CD14-positive monocyte (primary cell): Measurements from ENCODE around the gene WWOX. TPM values are rescaled to one million over a fixed set of nuclear protein-coding genes. Genes with fewer than 3 reads are reported as not detected.

Source experiments
- DNase-seq, 3 donors: peaks; one replicate each; pipeline ENCODE4 v3.0.0-alpha.2; 2011 to 2022
- H2AFZ ChIP-seq: 2 replicates; pipeline ENCODE4 v1.6.0; 2012; ENCODE audit warnings: mild to moderate bottlenecking, low read depth, low read length, inconsistent platforms; ENCODE audit not compliant: insufficient read depth, poor library complexity, severe bottlenecking
- H3K27ac ChIP-seq, 2 donors: 1 replicate in 1 of 2; 2 replicates in 1 of 2; pipeline ENCODE4 v1.5.1; 2012 to 2013; ENCODE audit warnings: low read length in 2 of 2, control low read depth in 1 of 2, inconsistent platforms in 1 of 2, low read depth in 1 of 2, mild to moderate bottlenecking in 1 of 2
- H3K27me3 ChIP-seq, 2 donors: one replicate each; pipeline versions ENCODE4 v1.6.0 to v1.6.1; 2011 to 2013; ENCODE audit warnings: low read length in 2 of 2; ENCODE audit not compliant: control insufficient read depth in 2 of 2, insufficient read depth in 2 of 2
- H3K36me3 ChIP-seq, 2 donors: replicated peaks in 1 of 2; 1 replicate in 1 of 2; 2 replicates in 1 of 2; pipeline versions ENCODE4 v1.5.1 to v1.6.1; 2012 to 2013; ENCODE audit warnings: low read length in 2 of 2, control low read depth in 1 of 2, inconsistent platforms in 1 of 2, mild to moderate bottlenecking in 1 of 2; ENCODE audit not compliant: insufficient read depth in 2 of 2, control insufficient read depth in 1 of 2
- H3K4me1 ChIP-seq, 2 donors: 1 replicate in 1 of 2; 2 replicates in 1 of 2; pipeline versions ENCODE4 v1.5.1 to v1.6.1; 2012 to 2013; ENCODE audit warnings: low read length in 2 of 2, control low read depth in 1 of 2, inconsistent platforms in 1 of 2, mild to moderate bottlenecking in 1 of 2, moderate library complexity in 1 of 2; ENCODE audit not compliant: insufficient read depth in 2 of 2, control insufficient read depth in 1 of 2
- H3K4me2 ChIP-seq: replicated peaks from 2 replicates; pipeline ENCODE3; 2012; ENCODE audit warnings: low read length, moderate library complexity, mild to moderate bottlenecking; ENCODE audit not compliant: poor library complexity, severe bottlenecking; ENCODE audit errors: extremely low read depth
- H3K4me3 ChIP-seq, 3 experiments: fragments of 200-600 bp in 1 of 3; sonication (generic) in 1 of 3; replicated peaks in 1 of 3; 1 replicate in 2 of 3; 2 replicates in 1 of 3; pipeline ENCODE4 v1.5.1; 2011 to 2013; ENCODE audit warnings: low read length in 3 of 3, mild to moderate bottlenecking in 3 of 3, control low read depth in 2 of 3, low read depth in 2 of 3, inconsistent platforms in 1 of 3, moderate library complexity in 1 of 3
- H3K79me2 ChIP-seq: 2 replicates; pipeline ENCODE4 v1.6.0; 2012; ENCODE audit warnings: mild to moderate bottlenecking, control low read depth, inconsistent platforms, low read length, moderate library complexity; ENCODE audit not compliant: insufficient read depth
- H3K9ac ChIP-seq: 2 replicates; pipeline ENCODE4 v1.6.0; 2017; ENCODE audit warnings: low read length, mild to moderate bottlenecking; ENCODE audit not compliant: insufficient read depth, poor library complexity, severe bottlenecking
- H3K9me3 ChIP-seq, 2 donors: replicated peaks in 1 of 2; 1 replicate in 1 of 2; 2 replicates in 1 of 2; pipeline versions ENCODE4 v1.5.1 to v1.6.1; 2012 to 2013; ENCODE audit warnings: low read length in 2 of 2, control low read depth in 1 of 2; ENCODE audit not compliant: control insufficient read depth in 1 of 2, insufficient read depth in 1 of 2
- H4K20me1 ChIP-seq: 2 replicates; pipeline ENCODE4 v1.6.0; 2012; ENCODE audit warnings: mild to moderate bottlenecking, low read length, control low read depth, moderate library complexity; ENCODE audit not compliant: insufficient read depth
- H3K27ac Mint-ChIP-seq, 7 donors: one replicate each; pipeline ENCODE4 v1.8.0; 2020; ENCODE audit warnings: mild to moderate bottlenecking in 7 of 7, mixed read lengths in 7 of 7, moderate library complexity in 6 of 7, inconsistent platforms in 2 of 7
- H3K27me3 Mint-ChIP-seq, 3 donors: one replicate each; pipeline ENCODE4 v1.8.0; 2021 to 2022; ENCODE audit warnings: low read depth in 3 of 3, mild to moderate bottlenecking in 3 of 3, mixed read lengths in 3 of 3, moderate library complexity in 3 of 3, inconsistent platforms in 1 of 3
- H3K36me3 Mint-ChIP-seq, 2 donors: one replicate each; pipeline ENCODE4 v1.8.0; 2020; ENCODE audit warnings: mixed read lengths in 2 of 2, inconsistent platforms in 1 of 2, mild to moderate bottlenecking in 1 of 2
- H3K4me1 Mint-ChIP-seq: one replicate; pipeline ENCODE4 v1.8.0; 2020; ENCODE audit warnings: mild to moderate bottlenecking, mixed read lengths
- H3K4me3 Mint-ChIP-seq, 2 donors: one replicate each; pipeline ENCODE4 v1.8.0; 2020; ENCODE audit warnings: mild to moderate bottlenecking in 2 of 2, mixed read lengths in 2 of 2, moderate library complexity in 1 of 2
- H3K9me3 Mint-ChIP-seq, 7 donors: one replicate each; pipeline ENCODE4 v1.8.0; 2020 to 2022; ENCODE audit warnings: mixed read lengths in 7 of 7, mild to moderate bottlenecking in 6 of 7, moderate library complexity in 6 of 7, inconsistent platforms in 2 of 7
- CTCF ChIP-seq: fragments of 200-600 bp; IDR thresholded peaks from one replicate; pipeline ENCODE4 v1.8.0; 2022; ENCODE audit warnings: antibody characterized with exemption, mild to moderate bottlenecking
- WGBS: methylation state at CpG from one replicate; pipeline ENCODE4 v1.1.5; 2013; ENCODE audit warnings: missing lambda C conversion rate; ENCODE audit not compliant: insufficient coverage; 5-methylcytosine and 5-hydroxymethylcytosine counted together
- intact Hi-C, 2 donors: fragments of 100-400 bp; cut with micrococcal nuclease; formaldehyde crosslinking; loops; one replicate each; pipeline versions ENCODE4 v1.15.0 to v1.15.1; 2023
- polyA plus RNA-seq, 3 donors: library from polyadenylated mRNA; depleted of rRNA in 1 of 3; unstranded in 2 of 3; stranded (reverse) in 1 of 3; fragments of 300-500 nt in 2 of 3; fragments of >200 nt in 1 of 3; fragmentation: Illumina TruSeq in 2 of 3; gene quantifications; 1 replicate in 2 of 3; 2 replicates in 1 of 3; pipeline ENCODE4 v1.2.3, GENCODE V29; 2012 to 2021

Gene WWOX
- polyA plus RNA-seq, 3 donors = 4.0 to 7.0 (median 6.3) TPM

GRCh38 chr16:78902321-78902720, 802.9 kb downstream of the WWOX start:
- no peaks in the 10 kb centered on the region for H3K79me2 ChIP-seq
- no peak overlapping the region for H2AFZ ChIP-seq
- no peak for DNase-seq
- H3K27ac ChIP-seq = no peak overlapping the region
- Mint-ChIP-seq H3K27ac (no peak overlapping the region), H3K27me3 (peaks cover 0 to 4% (median 0%) of the 10 kb centered on the region in 3 donors), H3K4me1 (no peaks in the 10 kb centered on the region), H3K36me3 (no peaks in the 10 kb centered on the region), H3K9me3 (peaks cover 1 to 9% (median 3%) of the 10 kb centered on the region in 7 donors), H3K4me3 (no peak overlapping the region)
- no peak for TF ChIP-seq CTCF
- intact Hi-C loops = no loop called here
- no peaks in the 10 kb centered on the region for H4K20me1 ChIP-seq
- H3K4me2 ChIP-seq = no peak overlapping the region
- no peak overlapping the region for H3K4me3 ChIP-seq
- no peak overlapping the region for H3K9ac ChIP-seq
- H3K27me3 ChIP-seq = no peaks in the 10 kb centered on the region
- H3K36me3 ChIP-seq = no peaks in the 10 kb centered on the region
- 100% methylated on average over 7 of the region's 13 CpGs for WGBS
- H3K9me3 ChIP-seq = no peaks in the 10 kb centered on the region
- no peaks in the 10 kb centered on the region for H3K4me1 ChIP-seq

- Histone ChIP-seq H4K20me1 (no peaks in the 10 kb centered on the region), H3K36me3 (no peaks in the 10 kb centered on the region), H2AFZ (no peak overlapping the region), H3K9me3 (peaks cover 0 to 3% of the 10 kb centered on the region in 2 donors), H3K27me3 (no peaks in the 10 kb centered on the region), H3K4me3 (no peak overlapping the region), H3K79me2 (no peaks in the 10 kb centered on the region), H3K9ac (no peak overlapping the region), H3K27ac (no peak overlapping the region), H3K4me1 (no peaks in the 10 kb centered on the region), H3K4me2 (no peak overlapping the region)
- no peak for DNase-seq
- Mint-ChIP-seq H3K4me1 (no peaks in the 10 kb centered on the region), H3K27ac (no peak overlapping the region), H3K4me3 (no peak overlapping the region), H3K36me3 (no peaks in the 10 kb centered on the region), H3K9me3 (peaks cover 3 to 14% (median 6%) of the 10 kb centered on the region in 7 donors), H3K27me3 (peaks cover 0 to 4% (median 0%) of the 10 kb centered on the region in 3 donors)
- intact Hi-C loops = no loop called here
- no peak for TF ChIP-seq CTCF
- 100% methylated on average over 2 of the region's 4 CpGs for WGBS
Measured at GRCh38 chr16:78903237-78903636, 803.8 kb downstream of the WWOX start.
